ENCODE measurements around the gene RAB11A.

RAB11A gene

DNA sequence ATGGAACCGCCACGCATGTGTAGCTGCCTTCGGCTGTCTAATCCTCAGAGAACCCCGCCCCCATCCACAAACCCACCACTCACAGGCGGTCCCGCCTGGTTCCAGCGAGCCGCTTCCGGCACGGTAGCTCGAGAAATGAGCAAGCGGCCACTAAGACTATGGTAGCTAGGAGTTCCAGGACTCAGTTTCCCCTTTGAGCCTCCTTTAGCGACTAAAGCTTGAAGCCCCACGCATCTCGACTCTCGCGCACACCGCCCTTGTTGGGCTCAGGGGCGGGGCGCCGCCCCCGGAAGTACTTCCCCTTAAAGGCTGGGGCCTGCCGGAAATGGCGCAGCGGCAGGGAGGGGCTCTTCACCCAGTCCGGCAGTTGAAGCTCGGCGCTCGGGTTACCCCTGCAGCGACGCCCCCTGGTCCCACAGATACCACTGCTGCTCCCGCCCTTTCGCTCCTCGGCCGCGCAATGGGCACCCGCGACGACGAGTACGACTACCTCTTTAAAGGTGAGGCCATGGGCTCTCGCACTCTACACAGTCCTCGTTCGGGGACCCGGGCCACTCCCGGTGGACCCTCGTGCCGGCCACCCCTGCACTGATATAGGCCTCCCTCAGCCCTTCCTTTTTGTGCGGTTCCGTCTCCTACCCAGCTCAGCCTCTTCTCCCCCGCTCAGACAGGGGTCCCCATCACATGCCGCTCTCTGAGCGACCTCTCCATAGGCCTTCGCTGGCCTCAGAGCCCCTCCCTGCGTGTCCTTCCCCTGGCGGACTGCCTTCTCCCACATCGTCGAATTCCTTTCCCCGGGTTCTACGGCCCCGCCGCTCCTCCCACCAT is at the start of gene RAB11A:
TSS of gene RAB11A (plus strand) at position 366 of the 828 bp plus-strand sequence. CDS start at position 461, 95 bp downstream.
- DNase-seq: peak; percentile 99

GRCh38 chr15:65819563-65819960 is 49.7 kb upstream of the RAB11A start:
- no peak for DNase-seq

- no peak for DNase-seq
Measured at GRCh38 chr15:65821070-65821469, 48.2 kb upstream of the RAB11A start.

GRCh38 chr15:65822316-65822715 is 47.0 kb upstream of the RAB11A start:
- no peak for DNase-seq

DNA sequence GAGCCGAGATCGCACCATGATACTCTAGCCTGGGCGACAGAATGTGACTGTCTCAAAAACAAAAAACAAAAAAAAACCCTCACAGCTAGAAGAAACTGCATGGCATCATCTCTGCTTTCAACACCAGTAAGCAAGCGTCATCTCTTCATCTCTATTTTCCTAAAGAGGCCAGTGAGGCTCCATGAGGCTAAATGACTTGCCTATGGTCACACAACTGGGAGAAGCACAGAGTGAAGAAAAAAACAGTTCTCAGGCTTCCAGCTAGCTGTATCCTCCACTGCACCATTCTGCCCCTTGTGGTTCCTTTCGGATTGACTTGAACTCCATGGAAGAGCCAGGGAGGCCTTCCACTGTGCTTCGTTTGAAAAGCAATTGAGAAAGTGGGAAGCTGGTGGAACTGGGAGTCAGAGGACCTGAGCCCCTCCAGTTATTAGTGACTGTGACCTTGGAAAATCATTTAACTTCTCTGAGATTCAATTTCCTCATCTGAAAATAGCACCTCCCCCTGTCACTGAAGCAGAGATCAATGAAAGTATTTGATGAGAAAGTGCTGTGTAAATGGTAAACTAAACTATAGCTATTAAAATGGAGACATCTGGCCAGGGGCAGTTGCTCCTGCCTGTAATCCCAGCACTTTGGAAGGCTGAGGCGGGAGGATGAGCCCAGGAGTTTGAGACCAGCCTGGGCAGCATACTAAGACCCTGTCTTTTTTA is 45.1 kb upstream of the RAB11A start:
- DNase-seq: peak; percentile 80

GRCh38 chr15:65824941-65825544 is 44.2 kb upstream of the RAB11A start:
- DNase-seq: no peak

DNA sequence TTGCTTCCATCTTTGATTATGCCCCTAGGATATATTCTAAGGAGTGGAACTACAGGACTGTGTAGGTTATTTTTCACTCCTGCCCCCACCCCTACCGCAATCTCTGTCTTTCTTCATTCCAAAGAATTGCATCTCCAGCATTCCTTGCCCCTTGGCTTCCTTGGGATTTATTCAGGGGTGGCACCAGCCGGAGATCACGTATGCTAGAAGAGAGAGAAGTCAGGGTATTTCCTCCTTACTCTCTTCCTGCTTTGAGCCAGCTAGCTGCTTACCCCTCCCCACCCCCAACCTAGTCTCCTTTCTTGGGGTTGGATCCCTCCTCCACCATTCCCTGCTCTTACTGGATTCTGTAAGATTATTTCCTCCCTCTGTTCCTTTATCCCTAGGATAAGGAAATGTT is 42.2 kb upstream of the RAB11A start:
- DNase-seq: no peak

DNA sequence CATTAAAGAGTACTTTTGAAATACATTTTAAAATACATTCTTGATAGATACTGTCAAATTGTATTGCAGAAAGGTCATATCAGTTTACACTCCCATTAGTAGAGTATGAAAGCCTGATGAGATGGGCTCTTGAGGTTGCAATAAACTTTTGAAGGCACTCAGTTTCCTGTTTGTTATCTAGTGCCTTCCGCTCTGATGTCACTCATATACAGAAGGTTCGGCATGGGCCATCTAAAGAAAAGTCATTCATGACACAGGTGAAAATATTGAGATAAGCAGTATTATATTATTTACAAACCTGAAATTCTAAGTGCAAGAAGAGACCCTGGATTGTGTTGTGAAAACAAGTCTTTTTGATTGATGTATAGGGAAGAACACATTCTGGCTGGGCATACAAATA is 40.7 kb upstream of the RAB11A start:
- no peak for DNase-seq

- DNase-seq: no peak
Measured at GRCh38 chr15:65829130-65829764, 40.0 kb upstream of the RAB11A start.

- peak; percentile 94 for DNase-seq
Measured at GRCh38 chr15:65832549-65833364, 36.5 kb upstream of the RAB11A start.

DNA sequence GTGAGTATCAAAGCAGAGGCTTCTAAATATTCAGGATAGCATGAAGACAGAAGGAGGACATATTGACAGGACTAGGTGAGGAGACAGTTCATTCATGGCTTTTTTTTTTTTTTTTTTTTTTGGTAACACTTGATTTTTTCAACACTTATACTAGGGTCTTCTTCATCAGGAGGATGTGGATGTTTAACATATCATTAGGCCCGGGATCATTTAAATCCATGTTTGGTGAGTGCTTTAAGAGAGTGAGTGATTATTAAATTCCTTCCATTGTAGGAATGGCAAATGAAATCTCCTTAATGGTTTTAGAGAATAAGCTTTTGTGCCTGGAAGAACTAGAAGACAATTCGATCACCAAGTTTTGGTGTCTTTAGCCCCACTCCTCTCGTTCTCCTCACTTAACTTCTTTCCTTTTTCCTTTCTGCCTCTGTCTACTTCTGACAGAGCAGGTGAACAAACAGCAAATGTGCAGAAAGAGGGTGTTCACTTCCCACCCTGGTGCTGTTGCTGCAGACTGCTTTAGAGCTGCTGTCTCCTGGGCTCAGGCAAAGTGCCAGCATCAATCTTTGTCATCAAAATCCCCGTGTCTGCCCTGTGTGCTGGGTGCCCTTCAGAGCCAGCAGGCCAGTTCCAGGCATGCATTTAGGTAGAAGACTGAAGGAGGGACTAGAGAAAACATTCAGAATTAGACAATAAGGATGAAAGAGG is 35.6 kb upstream of the RAB11A start:
- peak; percentile 57 for DNase-seq

DNA sequence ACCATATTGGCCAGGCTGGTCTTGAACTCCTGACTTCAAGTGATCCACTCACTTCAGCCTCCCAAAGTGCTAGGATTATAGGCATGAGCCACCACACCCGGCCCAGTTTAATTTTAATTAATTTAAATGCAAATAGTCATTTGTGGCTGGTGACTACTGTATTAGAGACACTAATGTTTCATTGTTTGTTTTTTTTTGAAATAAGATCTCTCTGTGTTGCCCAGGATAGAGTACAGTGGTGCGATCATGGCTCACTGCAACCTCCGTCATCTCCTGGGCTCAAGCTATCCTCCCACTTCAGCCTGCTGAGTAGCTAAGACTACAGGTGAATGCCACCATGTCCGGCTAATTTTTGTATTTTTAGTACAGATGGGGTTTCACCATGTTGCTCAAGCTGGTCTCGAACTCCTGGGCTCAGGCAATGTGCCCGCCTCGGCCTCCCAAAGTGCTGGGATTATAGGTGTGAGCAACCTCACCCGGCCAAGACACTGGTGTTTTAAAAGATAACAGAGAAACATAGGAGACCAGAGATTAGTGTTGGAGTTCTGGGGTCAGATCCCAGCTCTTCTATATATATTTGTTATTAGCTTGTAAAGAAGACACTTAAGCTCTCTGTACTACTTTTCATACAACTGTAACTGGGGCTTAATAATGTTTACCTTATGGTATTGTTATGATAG is 34.5 kb upstream of the RAB11A start:
- no peak for DNase-seq

DNA sequence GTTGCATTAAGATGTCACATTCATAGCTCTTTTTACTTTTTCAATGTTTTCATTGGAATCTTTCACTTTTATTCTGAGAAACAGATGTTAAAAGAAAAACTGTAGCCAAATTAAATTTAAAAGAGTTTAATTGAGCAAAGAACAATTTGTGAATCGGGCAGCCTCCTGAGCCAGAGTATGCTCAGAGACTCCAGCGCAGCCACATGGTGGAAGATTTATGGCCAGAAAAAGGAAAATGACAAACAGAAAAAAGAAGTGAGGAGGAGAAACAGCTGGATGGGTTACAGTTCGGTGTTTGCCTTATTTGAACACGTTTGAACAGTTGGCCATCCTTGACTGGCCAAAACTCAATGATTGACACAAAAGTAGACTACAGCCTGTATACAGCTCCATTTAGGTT is 33.8 kb upstream of the RAB11A start:
- no peak for DNase-seq

DNA sequence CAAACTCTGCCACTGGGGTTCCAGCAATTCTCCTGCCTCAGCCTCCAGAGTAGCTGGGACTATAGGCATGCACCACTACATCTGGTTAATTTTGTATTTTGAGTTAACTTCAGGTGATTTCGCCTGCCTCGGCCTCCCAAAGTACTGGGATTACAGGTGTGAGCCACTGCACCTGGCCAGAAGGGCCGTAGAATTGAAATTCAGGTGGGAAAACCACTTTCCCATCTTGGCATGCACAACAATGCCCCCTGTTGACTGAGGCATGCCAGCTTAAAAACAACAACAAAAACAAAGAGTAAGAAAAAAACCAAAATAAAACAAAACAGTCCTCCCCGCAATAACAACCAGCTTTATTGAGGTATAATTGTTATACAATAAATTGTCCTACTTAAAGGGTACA is 32.6 kb upstream of the RAB11A start:
- DNase-seq: no peak

DNA sequence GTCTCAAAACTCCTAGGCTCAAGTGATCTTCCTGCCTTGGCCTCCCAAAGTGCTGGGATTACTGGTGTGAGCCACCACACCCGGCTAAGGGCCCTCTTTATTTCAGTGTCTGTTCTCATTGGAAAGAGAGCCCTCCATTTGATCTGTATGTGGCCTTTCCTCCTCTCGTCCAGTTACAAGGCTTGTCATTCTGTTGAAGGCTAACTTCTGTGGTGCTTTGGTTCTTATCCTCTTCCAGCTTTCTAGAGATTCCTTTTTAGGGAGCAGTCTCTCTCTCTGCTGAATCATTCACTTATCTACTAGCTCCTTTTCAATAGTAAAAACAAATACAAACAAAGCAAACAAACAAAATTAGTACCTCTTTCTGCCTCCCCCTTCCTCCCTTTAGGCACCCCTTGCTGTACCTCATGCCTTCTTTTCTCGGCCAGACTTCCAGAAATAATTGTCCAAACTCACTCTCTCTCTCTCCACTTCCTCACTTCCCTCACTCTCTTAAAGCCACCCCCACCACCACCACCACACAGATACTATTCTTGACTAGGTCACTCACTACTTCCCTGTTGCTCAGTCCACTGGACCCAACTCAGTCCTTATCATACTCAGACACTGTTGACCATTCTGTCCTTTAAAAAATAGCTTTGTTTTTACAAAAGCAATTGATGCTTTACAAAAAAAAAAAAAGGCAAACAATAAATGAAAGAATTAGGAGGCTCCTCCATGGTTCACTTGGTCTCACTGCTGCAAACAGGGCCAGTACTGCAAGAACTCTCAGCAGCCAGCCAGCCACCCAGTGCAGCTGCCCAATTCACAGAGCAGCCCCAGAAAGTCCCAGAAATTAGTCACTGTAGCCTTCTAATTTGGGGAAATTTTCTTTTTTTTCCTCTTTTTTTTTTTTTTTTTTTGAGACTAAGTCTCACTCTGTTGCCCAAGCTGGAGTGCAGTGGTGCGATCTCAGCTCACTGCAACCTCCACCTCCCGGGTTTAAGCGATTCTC is 31.7 kb upstream of the RAB11A start:
- no peak for DNase-seq

DNA sequence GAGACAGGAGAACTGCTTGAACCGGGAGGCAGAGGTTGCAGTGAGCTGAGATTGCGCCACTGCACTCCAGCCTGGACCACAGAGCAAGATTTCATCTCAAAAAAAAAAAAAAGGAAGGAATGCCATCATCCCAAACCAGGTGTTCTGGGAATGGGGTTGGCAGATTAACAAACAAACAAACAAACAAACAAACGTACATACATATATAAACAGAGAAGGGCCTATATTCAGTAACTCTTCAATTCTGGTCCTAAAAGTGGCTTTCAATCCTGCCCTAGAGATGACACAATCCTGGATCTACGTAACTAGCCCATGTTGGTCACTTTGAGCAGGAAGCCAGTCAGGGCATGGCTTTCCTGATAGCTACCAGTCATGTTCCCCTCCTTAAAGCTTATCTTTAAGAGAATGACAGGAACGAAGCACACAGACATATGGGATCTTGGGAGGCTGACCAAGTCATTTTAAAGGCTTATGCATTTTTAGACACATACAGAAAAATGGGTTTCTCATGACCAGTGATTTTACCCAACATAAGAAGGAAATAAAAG is 29.9 kb upstream of the RAB11A start:
- DNase-seq: no peak

DNA sequence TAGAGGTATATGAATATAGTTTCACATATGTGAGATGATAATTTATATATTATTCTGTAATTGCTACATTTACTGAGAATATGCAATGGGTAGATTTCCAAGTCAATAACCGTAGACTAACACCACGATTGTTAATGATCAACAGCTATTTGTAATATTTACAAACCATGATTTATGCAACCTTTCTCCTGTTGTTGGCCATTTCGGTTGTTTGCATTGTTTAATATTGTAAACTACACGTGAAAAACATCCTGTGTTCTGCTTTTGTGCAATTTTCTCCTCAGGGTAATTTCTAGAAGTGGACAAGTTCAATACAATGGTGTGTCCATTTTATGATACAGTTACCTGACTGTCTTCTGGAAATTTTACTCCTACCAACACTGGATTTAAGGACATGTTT is 29.3 kb upstream of the RAB11A start:
- no peak for DNase-seq

- no peak for DNase-seq
Measured at GRCh38 chr15:65841121-65841930, 28.0 kb upstream of the RAB11A start.
